Upper lobe of left lung (tissue), 6 donors: ENCODE data around the gene TMEM150B. TPM values are rescaled to one million over a fixed set of nuclear protein-coding genes. Genes with fewer than 3 reads are reported as not detected.
A peak's percentile ranks its signal among the peaks of the same experiment; 100 is the strongest.

Experiments
- ATAC-seq, 2 donors: fragments of 200-7000 bp; cut with Tn5 transposase; one replicate each; pipeline ENCODE4 v1.9.1; 2022; ENCODE audit warnings: mild to moderate bottlenecking in 2 of 2, moderate library complexity in 2 of 2; ENCODE audit not compliant: low FRiP score in 2 of 2
- DNase-seq, 2 donors: peaks; one replicate each; pipeline ENCODE4 v3.0.0-alpha.2; 2019 to 2020
- H3K27ac ChIP-seq, 4 donors: fragments of 200-600 bp; sonication (generic); one replicate each; pipeline ENCODE4 v1.5.1; 2016 to 2019
- H3K27me3 ChIP-seq, 4 donors: fragments of 200-600 bp; sonication (generic); one replicate each; pipeline ENCODE4 v1.5.1; 2017 to 2019
- H3K36me3 ChIP-seq, 4 donors: fragments of 200-600 bp; sonication (generic); one replicate each; pipeline ENCODE4 v1.5.1; 2016 to 2019
- H3K4me1 ChIP-seq, 4 donors: fragments of 200-600 bp; sonication (generic); one replicate each; pipeline ENCODE4 v1.5.1; 2018 to 2019
- H3K4me3 ChIP-seq, 4 donors: fragments of 200-600 bp; sonication (generic); one replicate each; pipeline ENCODE4 v1.5.1; 2017 to 2019; ENCODE audit warnings: mild to moderate bottlenecking in 2 of 4, moderate library complexity in 1 of 4
- H3K9me3 ChIP-seq, 4 donors: fragments of 200-600 bp; sonication (generic); one replicate each; pipeline ENCODE4 v1.5.1; 2018 to 2019
- CTCF ChIP-seq, 6 experiments: fragments of 450-650 bp in 4 of 6; fragments of 200-600 bp in 2 of 6; sonication (generic) in 2 of 6; IDR thresholded peaks; one replicate each; pipeline ENCODE4 v1.5.1; 2016 to 2019; ENCODE audit warnings: antibody characterized with exemption in 6 of 6
- EP300 ChIP-seq, 4 donors: sonication (generic); formaldehyde crosslinking; IDR thresholded peaks; one replicate each; pipeline ENCODE4 v1.5.1; 2017; ENCODE audit warnings: antibody characterized with exemption in 4 of 4, control low read depth in 2 of 4
- POLR2A ChIP-seq, 4 donors: fragments of 450-650 bp; IDR thresholded peaks; one replicate each; pipeline ENCODE4 v1.5.1; 2016 to 2017; ENCODE audit warnings: antibody characterized with exemption in 4 of 4, mild to moderate bottlenecking in 2 of 4
- POLR2AphosphoS5 ChIP-seq, 2 donors: sonication (generic); formaldehyde crosslinking; IDR thresholded peaks; one replicate each; pipeline ENCODE4 v1.5.1; 2017; ENCODE audit warnings: antibody characterized with exemption in 2 of 2
- WGBS, 2 donors: methylation state at CpG; one replicate each; pipeline ENCODE4 v1.1.5; 2017 to 2018; 5-methylcytosine and 5-hydroxymethylcytosine counted together
- total RNA-seq, 6 donors: library from RNA; depleted of rRNA in 4 of 6; stranded (reverse); fragments of >200 nt in 4 of 6; gene quantifications; one replicate each; pipeline versions ENCODE4 v1.1.0 to v1.2.1, GENCODE V29; 2016 to 2021
- donor health status: DM: no; HTN: no; CAD: no; lungs with moderate emphysema.
- donor health status: DM: no; HTN: yes; CAD: no; lungs with severe emphysema.

TMEM150B gene
- total RNA-seq, 6 donors from 2014 or later = 8.2 to 67.7 (median 29.7) TPM

- H3K27me3 ChIP-seq = peaks cover 2 to 36% (median 23%) of the 10 kb centered on the region in 4 donors
- H3K9me3 ChIP-seq = no peaks in the 10 kb centered on the region
- WGBS, 2 donors = 0 to 6% methylated on average over 3 to 11 of the region's 43 CpGs
- TF ChIP-seq POLR2AphosphoS5 (IDR thresholded peaks at IDR 0.05) (no peak), POLR2A (IDR thresholded peaks at IDR 0.05) (no peak), CTCF (IDR thresholded peaks at IDR 0.05) (no peak), EP300 (IDR thresholded peaks at IDR 0.05) (no peak)
- peak in 1 of 2 donors; percentile 71 for DNase-seq
- no peak within 1 kb of the TSS for H3K27ac ChIP-seq
- peak within 1 kb of the TSS; percentile 10 to 53 (median 42) for H3K4me3 ChIP-seq
- H3K4me1 ChIP-seq = peaks cover 15 to 22% (median 19%) of the 10 kb centered on the region in 4 donors
- no peaks in the 10 kb centered on the region for H3K36me3 ChIP-seq
- ATAC-seq = no peak
These were observed 29.6 kb upstream of the TMEM150B start, which contains the start of gene COX6B2 for GRCh38 chr19:55354698-55355212. COX6B2 (minus strand) TSS chr19:55354719; CDS start chr19:55354521, 198 bp downstream.

GRCh38 chr19:55353803-55354697 lies 28.9 kb upstream of the TMEM150B start:
- no peaks in the 10 kb centered on the region for H3K9me3 ChIP-seq
- peak in 1 of 2 donors; percentile 90 for ATAC-seq

GRCh38 chr19:55353356-55353802 lies 28.2 kb upstream of the TMEM150B start:
- Histone ChIP-seq H3K4me1 (peaks cover 15 to 25% (median 20%) of the 10 kb centered on the region in 4 donors), H3K27me3 (peaks cover 2 to 36% (median 23%) of the 10 kb centered on the region in 4 donors), H3K9me3 (no peaks in the 10 kb centered on the region), H3K27ac (no peak overlapping the region), H3K4me3 (peak overlapping the region in 3 of 4 donors; percentile 33 to 53 (median 51)), H3K36me3 (no peaks in the 10 kb centered on the region)
- ATAC-seq (no peak), DNase-seq (peak in 1 of 2 donors; percentile 59)
- 2% methylated on average over 21 to 24 of the region's 24 CpGs for WGBS, 2 donors
- TF ChIP-seq EP300 (IDR thresholded peaks at IDR 0.05) = no peak
- TF ChIP-seq POLR2A (IDR thresholded peaks at IDR 0.05) = no peak
- TF ChIP-seq CTCF (IDR thresholded peaks at IDR 0.05) = no peak
- TF ChIP-seq POLR2AphosphoS5 (IDR thresholded peaks at IDR 0.05) = no peak

More at GRCh38 chr19:55353803-55354697, 28.9 kb upstream of the TMEM150B start:
- peaks cover 15 to 22% (median 19%) of the 10 kb centered on the region in 4 donors for H3K4me1 ChIP-seq
- peak overlapping the region; percentile 10 to 53 (median 42) for H3K4me3 ChIP-seq
- peak; percentile 82 to 93 for DNase-seq
- H3K27me3 ChIP-seq = peaks cover 2 to 36% (median 23%) of the 10 kb centered on the region in 4 donors
- H3K27ac ChIP-seq = no peak overlapping the region
- H3K36me3 ChIP-seq = no peaks in the 10 kb centered on the region
- WGBS, 2 donors = 2 to 4% methylated on average over 19 to 41 of the region's 72 CpGs
- no peak for TF ChIP-seq EP300 (IDR thresholded peaks at IDR 0.05)

GRCh38 chr19:55352549-55353145 lies 27.5 kb upstream of the TMEM150B start:
- Histone ChIP-seq H3K4me1 (peaks cover 15 to 30% (median 20%) of the 10 kb centered on the region in 4 donors), H3K9me3 (no peaks in the 10 kb centered on the region), H3K36me3 (no peaks in the 10 kb centered on the region), H3K27ac (no peak overlapping the region), H3K4me3 (no peak overlapping the region), H3K27me3 (peaks cover 2 to 36% (median 23%) of the 10 kb centered on the region in 4 donors)
- DNase-seq = no peak
- TF ChIP-seq POLR2AphosphoS5 (IDR thresholded peaks at IDR 0.05) = no peak
- TF ChIP-seq POLR2A (IDR thresholded peaks at IDR 0.05) = no peak
- no peak for TF ChIP-seq EP300 (IDR thresholded peaks at IDR 0.05)
- no peak for TF ChIP-seq CTCF (IDR thresholded peaks at IDR 0.05)
- ATAC-seq = no peak
- 65 to 67% methylated on average over 22 to 25 of the region's 25 CpGs for WGBS, 2 donors

- 50 to 74% methylated on average over 4 to 6 of the region's 6 CpGs for WGBS, 2 donors
- no peak for ATAC-seq
- peaks cover 2 to 36% (median 23%) of the 10 kb centered on the region in 4 donors for H3K27me3 ChIP-seq
- peaks cover 0 to 5% (median 2%) of the 10 kb centered on the region in 4 donors for H3K36me3 ChIP-seq
- peaks cover 15 to 30% (median 20%) of the 10 kb centered on the region in 4 donors for H3K4me1 ChIP-seq
- no peak overlapping the region for H3K27ac ChIP-seq
- no peaks in the 10 kb centered on the region for H3K9me3 ChIP-seq
- TF ChIP-seq EP300 (IDR thresholded peaks at IDR 0.05) = no peak
- no peak for TF ChIP-seq POLR2A (IDR thresholded peaks at IDR 0.05)
- no peak for TF ChIP-seq CTCF (IDR thresholded peaks at IDR 0.05)
- TF ChIP-seq POLR2AphosphoS5 (IDR thresholded peaks at IDR 0.05) = no peak
- H3K4me3 ChIP-seq = no peak overlapping the region
- DNase-seq = no peak
These were observed 26.9 kb upstream of the TMEM150B start for GRCh38 chr19:55352040-55352439.
